Nephron (organoid): ENCODE data around the gene PBX1.

ENCODE experiments used
- H3K27ac Mint-ChIP-seq, 3 experiments: 2 replicates each; pipeline ENCODE4 v1.8.0; 2020; ENCODE audit warnings: mixed read lengths in 3 of 3, mild to moderate bottlenecking in 2 of 3, moderate library complexity in 1 of 3
- H3K27me3 Mint-ChIP-seq: 2 replicates; pipeline ENCODE4 v1.8.0; 2021; ENCODE audit warnings: low read depth, mild to moderate bottlenecking, moderate library complexity, mixed read lengths
- H3K36me3 Mint-ChIP-seq: 2 replicates; pipeline ENCODE4 v1.8.0; 2020; ENCODE audit warnings: low read depth, mixed read lengths
- H3K4me1 Mint-ChIP-seq: 2 replicates; pipeline ENCODE4 v1.8.0; 2020; ENCODE audit warnings: mixed read lengths
- H3K4me3 Mint-ChIP-seq, 3 experiments: 2 replicates each; pipeline ENCODE4 v1.8.0; 2020; ENCODE audit warnings: mild to moderate bottlenecking in 3 of 3, mixed read lengths in 3 of 3, moderate library complexity in 2 of 3
- H3K9me3 Mint-ChIP-seq: 2 replicates; pipeline ENCODE4 v1.8.0; 2020; ENCODE audit warnings: mixed read lengths
- TF ChIP-seq, protein P1 (sequence below), 3 experiments: fragments of 200-600 bp; sonication (generic); IDR thresholded peaks; one replicate each; pipeline ENCODE4 v1.5.0; 2021; ENCODE audit warnings: antibody characterized with exemption in 3 of 3; ENCODE audit not compliant: unreplicated experiment in 3 of 3

PBX1 gene

DNA sequence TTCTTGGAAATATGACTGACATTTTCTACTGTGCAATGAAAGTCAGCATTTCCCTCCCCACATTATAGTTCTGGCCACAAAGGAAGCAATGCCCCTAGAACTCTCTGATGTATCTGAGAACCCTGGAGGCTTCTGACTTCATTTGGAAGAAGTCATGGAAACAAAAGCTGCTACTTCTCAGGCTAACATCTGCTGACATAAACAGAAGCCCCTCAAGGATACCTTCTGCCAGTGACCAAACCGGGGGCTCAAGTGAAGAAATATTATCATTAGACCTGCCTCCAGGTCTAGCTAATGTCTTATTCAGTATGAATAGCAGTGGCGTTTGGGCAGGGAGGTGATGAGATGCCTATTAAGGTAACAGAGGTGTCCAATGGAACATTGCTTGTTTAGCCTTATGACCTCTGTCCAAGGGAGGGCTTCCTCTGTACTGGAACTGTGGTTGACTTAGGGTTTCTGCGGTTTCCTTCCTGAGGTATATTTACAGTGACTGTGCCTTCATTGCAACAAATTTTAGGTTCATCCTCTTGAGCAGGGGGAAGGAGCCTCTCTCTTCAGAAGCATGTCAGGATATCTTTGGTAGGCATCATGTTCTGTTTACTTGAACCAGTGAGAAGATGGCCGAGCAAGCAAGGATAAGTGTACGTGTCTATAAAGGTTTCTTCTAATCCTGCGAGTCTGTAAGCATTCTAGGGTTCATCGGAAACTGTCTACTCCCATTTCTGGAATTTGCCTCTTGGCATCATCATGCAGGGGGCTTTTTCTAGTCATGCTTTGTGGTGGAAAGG is 161.7 kb downstream of the PBX1 start:
- H3K4me1 Mint-ChIP-seq: peaks cover 81% of the 10 kb centered on the region
- H3K4me3 Mint-ChIP-seq: no peak overlapping the region
- TF ChIP-seq, protein P1, sequence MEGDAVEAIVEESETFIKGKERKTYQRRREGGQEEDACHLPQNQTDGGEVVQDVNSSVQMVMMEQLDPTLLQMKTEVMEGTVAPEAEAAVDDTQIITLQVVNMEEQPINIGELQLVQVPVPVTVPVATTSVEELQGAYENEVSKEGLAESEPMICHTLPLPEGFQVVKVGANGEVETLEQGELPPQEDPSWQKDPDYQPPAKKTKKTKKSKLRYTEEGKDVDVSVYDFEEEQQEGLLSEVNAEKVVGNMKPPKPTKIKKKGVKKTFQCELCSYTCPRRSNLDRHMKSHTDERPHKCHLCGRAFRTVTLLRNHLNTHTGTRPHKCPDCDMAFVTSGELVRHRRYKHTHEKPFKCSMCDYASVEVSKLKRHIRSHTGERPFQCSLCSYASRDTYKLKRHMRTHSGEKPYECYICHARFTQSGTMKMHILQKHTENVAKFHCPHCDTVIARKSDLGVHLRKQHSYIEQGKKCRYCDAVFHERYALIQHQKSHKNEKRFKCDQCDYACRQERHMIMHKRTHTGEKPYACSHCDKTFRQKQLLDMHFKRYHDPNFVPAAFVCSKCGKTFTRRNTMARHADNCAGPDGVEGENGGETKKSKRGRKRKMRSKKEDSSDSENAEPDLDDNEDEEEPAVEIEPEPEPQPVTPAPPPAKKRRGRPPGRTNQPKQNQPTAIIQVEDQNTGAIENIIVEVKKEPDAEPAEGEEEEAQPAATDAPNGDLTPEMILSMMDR (IDR thresholded peaks at IDR 0.05; ENCODE audit: unreplicated experiment in 3 of 3): no peak
- peak overlapping the region; percentile 10 to 48 (median 45) for H3K27ac Mint-ChIP-seq
- H3K36me3 Mint-ChIP-seq: peaks cover 40% of the 10 kb centered on the region
- H3K27me3 Mint-ChIP-seq: no peaks in the 10 kb centered on the region
- no peaks in the 10 kb centered on the region for H3K9me3 Mint-ChIP-seq

DNA sequence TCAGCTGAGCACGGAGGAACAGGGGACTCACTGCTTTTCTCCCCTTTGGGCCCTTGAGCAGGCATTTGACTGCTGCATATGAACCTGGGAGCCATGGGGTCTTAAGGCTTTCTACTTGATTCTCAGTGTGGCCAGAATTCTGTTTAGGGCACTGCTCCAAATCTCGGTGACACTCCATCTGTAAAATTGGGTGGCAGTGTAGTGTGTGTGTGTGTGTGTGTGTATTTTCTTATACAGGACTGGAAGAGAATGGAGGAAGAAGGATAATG is 162.2 kb downstream of the PBX1 start:
- no peaks in the 10 kb centered on the region for H3K27me3 Mint-ChIP-seq
- no peaks in the 10 kb centered on the region for H3K9me3 Mint-ChIP-seq
- TF ChIP-seq, protein P1 (IDR thresholded peaks at IDR 0.05; ENCODE audit: unreplicated experiment in 3 of 3): no peak
- H3K4me1 Mint-ChIP-seq: peaks cover 81% of the 10 kb centered on the region
- peaks cover 39% of the 10 kb centered on the region for H3K36me3 Mint-ChIP-seq
- H3K4me3 Mint-ChIP-seq: no peak overlapping the region
- H3K27ac Mint-ChIP-seq: peak overlapping the region; percentile 10 to 48 (median 45)

DNA sequence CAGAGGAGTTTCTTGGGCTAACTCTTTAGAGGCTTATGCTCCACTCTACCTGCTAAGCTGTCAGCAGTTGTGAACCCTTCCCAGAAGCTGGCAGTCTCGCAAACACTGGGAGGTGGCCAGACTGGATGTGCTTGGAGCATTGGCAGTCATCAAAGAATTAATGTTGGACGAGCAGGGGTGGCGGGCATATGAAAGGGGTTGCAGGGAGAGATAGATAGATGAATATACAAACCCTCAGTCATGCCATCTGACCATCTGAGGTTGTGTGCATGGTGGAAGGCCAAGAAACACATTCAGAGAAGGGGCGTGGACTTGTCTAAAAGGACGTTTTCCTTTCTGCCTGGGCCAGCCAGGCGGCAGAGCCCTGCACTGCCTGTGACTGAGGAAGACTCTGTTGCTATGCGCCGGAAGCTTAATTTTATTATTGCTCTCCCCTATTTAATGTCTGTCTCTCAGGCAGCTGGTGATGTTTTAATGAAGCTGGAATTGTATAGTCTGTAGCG is 164.4 kb downstream of the PBX1 start:
- H3K27ac Mint-ChIP-seq: peak overlapping the region in 2 of 3 experiments; percentile 50 to 57
- H3K4me1 Mint-ChIP-seq: peaks cover 73% of the 10 kb centered on the region
- no peaks in the 10 kb centered on the region for H3K27me3 Mint-ChIP-seq
- peaks cover 34% of the 10 kb centered on the region for H3K36me3 Mint-ChIP-seq
- H3K4me3 Mint-ChIP-seq: no peak overlapping the region
- TF ChIP-seq, protein P1 (IDR thresholded peaks at IDR 0.05; ENCODE audit: unreplicated experiment in 3 of 3): no peak
- no peaks in the 10 kb centered on the region for H3K9me3 Mint-ChIP-seq

DNA sequence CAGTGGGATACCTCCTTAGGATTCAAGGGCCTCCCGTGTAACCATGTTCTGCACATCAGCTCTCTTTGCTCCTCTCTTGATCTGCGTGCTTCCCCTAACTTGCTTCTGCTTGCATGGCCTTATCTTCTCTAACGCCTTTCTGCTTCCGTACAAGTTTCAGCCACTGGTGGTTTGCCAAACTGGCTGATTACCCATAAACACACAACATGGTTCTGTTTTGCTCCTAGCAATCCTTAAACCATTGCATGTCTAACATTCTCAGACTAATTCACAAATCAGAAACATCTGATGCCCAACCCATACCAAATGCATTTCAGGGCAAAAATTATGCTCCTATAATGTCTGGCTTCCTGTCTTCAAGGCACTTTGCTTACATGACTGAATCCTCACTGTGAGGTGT is 166.4 kb downstream of the PBX1 start:
- H3K4me3 Mint-ChIP-seq: no peak overlapping the region
- no peaks in the 10 kb centered on the region for H3K27me3 Mint-ChIP-seq
- H3K4me1 Mint-ChIP-seq: peaks cover 69% of the 10 kb centered on the region
- TF ChIP-seq, protein P1 (IDR thresholded peaks at IDR 0.05; ENCODE audit: unreplicated experiment in 3 of 3): no peak
- H3K9me3 Mint-ChIP-seq: no peaks in the 10 kb centered on the region
- H3K36me3 Mint-ChIP-seq: peaks cover 34% of the 10 kb centered on the region
- no peak overlapping the region for H3K27ac Mint-ChIP-seq

DNA sequence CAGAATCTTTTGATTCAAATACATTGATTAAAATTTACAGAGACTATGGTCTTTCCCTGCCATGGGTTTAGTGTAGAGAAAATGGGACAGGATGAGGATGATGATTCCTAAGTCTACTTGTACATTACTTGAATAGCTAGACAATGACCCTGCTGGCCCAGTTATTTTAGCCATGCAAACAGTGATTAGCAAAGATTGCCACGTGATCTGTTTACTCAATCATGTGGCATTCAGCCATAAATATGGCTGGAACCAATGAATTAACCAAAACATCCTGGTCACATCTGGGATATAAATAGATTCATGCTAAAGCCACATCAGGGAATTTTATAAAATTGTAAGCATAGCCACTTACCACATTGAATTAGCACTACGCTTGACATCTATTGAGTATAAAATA is 167.3 kb downstream of the PBX1 start:
- TF ChIP-seq, protein P1 (IDR thresholded peaks at IDR 0.05; ENCODE audit: unreplicated experiment in 3 of 3): no peak
- Mint-ChIP-seq H3K27ac (no peak overlapping the region), H3K9me3 (no peaks in the 10 kb centered on the region), H3K4me1 (peaks cover 67% of the 10 kb centered on the region), H3K4me3 (no peak overlapping the region), H3K27me3 (no peaks in the 10 kb centered on the region), H3K36me3 (peaks cover 30% of the 10 kb centered on the region)

DNA sequence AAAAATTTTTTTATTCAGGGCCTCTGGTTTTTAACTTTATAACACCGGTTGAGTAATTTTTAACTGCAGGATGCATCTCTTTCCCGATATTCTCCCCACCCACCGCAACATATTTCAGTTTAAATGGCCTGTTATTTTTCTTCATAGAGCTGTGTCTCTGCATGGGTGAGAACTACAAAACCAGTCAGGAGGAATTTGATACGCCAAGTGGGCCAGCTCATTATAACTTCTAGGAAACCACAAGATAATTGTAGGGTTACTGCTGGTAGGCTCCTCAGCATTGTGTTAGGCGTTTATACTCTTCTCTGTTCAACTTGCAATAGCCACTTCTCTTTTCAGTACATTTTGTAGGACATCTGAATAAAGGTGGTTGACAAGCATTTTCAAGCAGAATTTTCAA is 169.7 kb downstream of the PBX1 start:
- Mint-ChIP-seq H3K27ac (peak overlapping the region in 2 of 3 experiments; percentile 41 to 65), H3K27me3 (no peaks in the 10 kb centered on the region), H3K36me3 (peaks cover 32% of the 10 kb centered on the region), H3K4me1 (peaks cover 53% of the 10 kb centered on the region), H3K9me3 (no peaks in the 10 kb centered on the region), H3K4me3 (no peak overlapping the region)
- TF ChIP-seq, protein P1 (IDR thresholded peaks at IDR 0.05; ENCODE audit: unreplicated experiment in 3 of 3): no peak
